ENCODE results near the gene ZDHHC19. TPM values are rescaled to one million over a fixed set of nuclear protein-coding genes. Genes with fewer than 3 reads are reported as not detected.
"Not testable (repeated sequence)": the region's sequence is repeated elsewhere in the genome, so short reads cannot be mapped to it uniquely, and the experiment has no call there.

The ZDHHC19 gene
- total and polyA plus RNA-seq, 2 experiments from 2014 or later: 0.26 to 1.4 TPM

- no peak for TF ChIP-seq CTCF (IDR thresholded peaks at IDR 0.05; ENCODE audit: low read depth, low read length)
- peaks cover 5% of the 10 kb centered on the region for H3K4me1 ChIP-seq (ENCODE audit: low read depth)
- H3K36me3 ChIP-seq: no peaks in the 10 kb centered on the region
- no peaks in the 10 kb centered on the region for H3K9me3 ChIP-seq (ENCODE audit: low read depth)
- H3K27ac ChIP-seq: no peak overlapping the region
- no peaks in the 10 kb centered on the region for H3K27me3 ChIP-seq
- no peak for DNase-seq (ENCODE audit: low read depth in 1 of 2, low spot score in 1 of 2)
- H3K4me3 ChIP-seq: no peak overlapping the region
These were observed 5.5 kb upstream of the ZDHHC19 start for GRCh38 chr3:196216681-196217211.

GRCh38 chr3:196216089-196216564, 4.9 kb upstream of the ZDHHC19 start, which contains the start of gene SLC51A:
Gene SLC51A (plus strand): TSS chr3:196216534. CDS start chr3:196216713, 179 bp downstream.
- H3K27ac ChIP-seq: no peak within 1 kb of the TSS
- H3K9me3 ChIP-seq (ENCODE audit: low read depth): no peaks in the 10 kb centered on the region
- no peak for TF ChIP-seq CTCF (IDR thresholded peaks at IDR 0.05; ENCODE audit: low read depth, low read length)
- DNase-seq (ENCODE audit: low read depth in 1 of 2, low spot score in 1 of 2): no peak
- no peak within 1 kb of the TSS for H3K4me3 ChIP-seq
- no peaks in the 10 kb centered on the region for H3K36me3 ChIP-seq
- H3K4me1 ChIP-seq (ENCODE audit: low read depth): peaks cover 5% of the 10 kb centered on the region
- no peaks in the 10 kb centered on the region for H3K27me3 ChIP-seq

- Histone ChIP-seq H3K36me3 (no peaks in the 10 kb centered on the region), H3K4me1 (ENCODE audit: low read depth) (peaks cover 5% of the 10 kb centered on the region), H3K27ac (no peak overlapping the region), H3K27me3 (no peaks in the 10 kb centered on the region), H3K9me3 (ENCODE audit: low read depth) (no peaks in the 10 kb centered on the region), H3K4me3 (no peak overlapping the region)
- no peak for TF ChIP-seq CTCF (IDR thresholded peaks at IDR 0.05; ENCODE audit: low read depth, low read length)
- no peak for DNase-seq (ENCODE audit: low read depth in 1 of 2, low spot score in 1 of 2)
These were observed 4.4 kb upstream of the ZDHHC19 start for GRCh38 chr3:196215493-196216020.

DNA sequence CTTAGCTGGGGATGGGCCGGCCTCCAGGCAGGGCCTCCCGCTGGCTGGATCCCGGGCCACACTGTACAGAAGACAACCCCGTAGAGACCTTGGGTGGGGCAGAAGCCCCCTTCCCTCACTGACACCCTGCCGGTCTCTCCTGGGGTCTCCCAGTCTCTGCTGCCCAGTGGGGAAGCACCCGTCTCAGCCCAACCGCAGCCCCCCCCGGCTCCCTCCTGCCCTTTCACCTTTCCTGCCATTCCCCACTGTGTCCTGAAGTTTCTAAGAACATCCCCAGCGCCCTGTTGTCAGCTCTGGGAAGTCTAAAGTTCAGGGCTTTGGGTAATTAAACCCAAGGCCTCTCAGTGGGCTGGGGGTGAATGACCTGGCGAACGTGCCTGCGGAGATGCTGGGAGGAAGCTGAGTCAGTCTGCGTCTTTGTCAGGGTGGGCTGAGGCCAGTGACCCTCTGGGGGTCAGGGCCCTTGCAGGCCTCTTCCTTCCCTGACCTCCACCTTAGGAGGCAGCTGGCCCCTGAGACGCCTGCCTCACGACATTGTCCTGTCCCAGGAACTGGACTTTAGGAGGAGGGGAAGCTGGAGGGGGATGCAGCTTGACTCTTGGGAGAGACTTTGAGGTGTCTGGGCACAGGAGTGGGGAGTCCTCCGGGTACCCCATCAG, 3.7 kb upstream of the ZDHHC19 start:
- no peak overlapping the region for H3K4me3 ChIP-seq
- no peak overlapping the region for H3K27ac ChIP-seq
- peaks cover 5% of the 10 kb centered on the region for H3K4me1 ChIP-seq (ENCODE audit: low read depth)
- no peaks in the 10 kb centered on the region for H3K9me3 ChIP-seq (ENCODE audit: low read depth)
- TF ChIP-seq CTCF (IDR thresholded peaks at IDR 0.05; ENCODE audit: low read depth, low read length): no peak
- H3K27me3 ChIP-seq: no peaks in the 10 kb centered on the region
- no peak for DNase-seq (ENCODE audit: low read depth in 1 of 2, low spot score in 1 of 2)
- H3K36me3 ChIP-seq: no peaks in the 10 kb centered on the region

DNA sequence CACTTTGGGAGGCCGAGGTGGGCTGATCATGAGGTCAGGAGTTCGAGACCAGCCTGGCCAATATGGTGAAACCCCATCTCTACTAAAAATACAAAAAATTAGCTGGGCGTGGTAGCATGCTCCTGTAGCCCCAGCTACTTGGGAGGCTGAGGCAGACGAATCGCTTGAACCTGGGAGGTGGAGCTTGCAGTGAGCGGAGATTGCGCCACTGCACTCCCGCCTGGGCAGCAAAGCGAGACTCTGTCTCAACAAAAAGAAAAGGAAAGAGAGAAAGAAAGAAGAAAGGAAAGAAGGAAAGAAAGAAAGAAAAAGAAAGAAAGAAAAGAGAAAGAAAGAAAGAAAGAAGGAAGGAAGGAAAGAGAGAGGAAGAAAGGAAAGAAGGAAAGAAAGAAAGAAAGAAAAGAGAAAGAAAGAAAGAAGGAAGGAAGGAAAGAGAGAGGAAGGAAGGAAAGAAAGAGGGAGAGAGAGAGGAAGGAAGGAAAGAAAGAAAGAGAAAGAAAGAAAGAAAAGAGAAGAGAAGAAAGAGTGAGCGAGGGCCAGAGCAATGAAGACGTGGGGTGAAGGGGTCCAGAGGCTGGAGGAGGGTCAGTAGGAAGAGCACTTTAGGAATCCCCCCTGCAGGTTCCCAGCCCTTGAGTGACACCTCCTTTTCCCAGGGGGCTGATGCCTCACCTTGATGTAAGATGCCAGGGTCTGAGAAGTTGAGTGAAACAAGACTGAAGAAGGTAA, 1.1 kb downstream of the ZDHHC19 start:
- not testable (repeated sequence) for H3K4me1 ChIP-seq (ENCODE audit: low read depth); DNase-seq (ENCODE audit: low read depth in 1 of 2, low spot score in 1 of 2); H3K36me3 ChIP-seq; H3K27me3 ChIP-seq; H3K27ac ChIP-seq; H3K9me3 ChIP-seq (ENCODE audit: low read depth); H3K4me3 ChIP-seq
